ENCODE results near the gene PIK3AP1.

The PIK3AP1 gene

GRCh38 chr10:96600337-96600736 is 120.0 kb downstream of the PIK3AP1 start:
- H3K27ac ChIP-seq (ENCODE audit: low read depth, low read length): no peak overlapping the region
- no peak overlapping the region for H3K9ac ChIP-seq (ENCODE audit: low read length)
- H3K9me3 ChIP-seq (ENCODE audit: insufficient read depth, low read length): no peaks in the 10 kb centered on the region
- no peaks in the 10 kb centered on the region for H3K27me3 ChIP-seq (ENCODE audit: low read length)
- no peaks in the 10 kb centered on the region for H3K9me2 ChIP-seq (replicated peaks; ENCODE audit: insufficient read depth, low read length)
- no peak overlapping the region for H2AFZ ChIP-seq (ENCODE audit: low read depth, low read length, severe bottlenecking)
- H3K4me2 ChIP-seq (ENCODE audit: low read depth, low read length, poor library complexity, severe bottlenecking): no peak overlapping the region
- H3K4me3 ChIP-seq (ENCODE audit: insufficient read depth, low read length, poor library complexity, severe bottlenecking): no peak overlapping the region
- H4K20me1 ChIP-seq (ENCODE audit: low read depth, low read length): no peaks in the 10 kb centered on the region; the same call in 1 of the 2 replicates
- no peaks in the 10 kb centered on the region for H3K79me2 ChIP-seq (ENCODE audit: insufficient read depth, low read length)
- TF ChIP-seq CTCF (IDR thresholded peaks at IDR 0.05; ENCODE audit: insufficient read depth, low read length, poor library complexity, severe bottlenecking) (no peak), EZH2phosphoT487 (conservative IDR thresholded peaks at IDR 0.05; ENCODE audit: low read length) (no peak)
- 0 out of 2 replicates have a peak, but pooled peaks cover 3% of the 10 kb centered on the region for H3F3A ChIP-seq (ENCODE audit: insufficient read depth)
- H3K36me3 ChIP-seq (ENCODE audit: low read length): peaks cover 35% of the 10 kb centered on the region

- H3K36me3 ChIP-seq (ENCODE audit: low read length): peaks cover 46% of the 10 kb centered on the region
- H3K27ac ChIP-seq (ENCODE audit: low read depth, low read length): no peak overlapping the region
- peaks cover 17% of the 10 kb centered on the region for H3F3A ChIP-seq (ENCODE audit: insufficient read depth)
- H3K9ac ChIP-seq (ENCODE audit: low read length): no peak overlapping the region
- H3K9me3 ChIP-seq (ENCODE audit: insufficient read depth, low read length): no peaks in the 10 kb centered on the region
- TF ChIP-seq EZH2phosphoT487 (conservative IDR thresholded peaks at IDR 0.05; ENCODE audit: low read length) (no peak), CTCF (IDR thresholded peaks at IDR 0.05; ENCODE audit: insufficient read depth, low read length, poor library complexity, severe bottlenecking) (no peak)
- no peak overlapping the region for H2AFZ ChIP-seq (ENCODE audit: low read depth, low read length, severe bottlenecking)
- H3K27me3 ChIP-seq (ENCODE audit: low read length): no peaks in the 10 kb centered on the region
- no peak overlapping the region for H3K4me2 ChIP-seq (ENCODE audit: low read depth, low read length, poor library complexity, severe bottlenecking)
- no peaks in the 10 kb centered on the region for H3K79me2 ChIP-seq (ENCODE audit: insufficient read depth, low read length)
- H4K20me1 ChIP-seq (ENCODE audit: low read depth, low read length): no peaks in the 10 kb centered on the region; the same call in 1 of the 2 replicates
- H3K9me2 ChIP-seq (replicated peaks; ENCODE audit: insufficient read depth, low read length): no peaks in the 10 kb centered on the region
- H3K4me3 ChIP-seq (ENCODE audit: insufficient read depth, low read length, poor library complexity, severe bottlenecking): no peak overlapping the region
Observed at GRCh38 chr10:96598846-96599245, 121.5 kb downstream of the PIK3AP1 start.

- no peaks in the 10 kb centered on the region; the same call in 1 of the 2 replicates for H4K20me1 ChIP-seq (ENCODE audit: low read depth, low read length)
- H3K4me2 ChIP-seq (ENCODE audit: low read depth, low read length, poor library complexity, severe bottlenecking): no peak overlapping the region
- no peaks in the 10 kb centered on the region for H3K9me2 ChIP-seq (replicated peaks; ENCODE audit: insufficient read depth, low read length)
- H3K4me3 ChIP-seq (ENCODE audit: insufficient read depth, low read length, poor library complexity, severe bottlenecking): no peak overlapping the region
- H3K27ac ChIP-seq (ENCODE audit: low read depth, low read length): no peak overlapping the region
- H3F3A ChIP-seq (ENCODE audit: insufficient read depth): peaks cover 37% of the 10 kb centered on the region
- TF ChIP-seq CTCF (IDR thresholded peaks at IDR 0.05; ENCODE audit: insufficient read depth, low read length, poor library complexity, severe bottlenecking): no peak
- no peak for TF ChIP-seq EZH2phosphoT487 (conservative IDR thresholded peaks at IDR 0.05; ENCODE audit: low read length)
- no peak overlapping the region for H3K9ac ChIP-seq (ENCODE audit: low read length)
- no peaks in the 10 kb centered on the region for H3K27me3 ChIP-seq (ENCODE audit: low read length)
- no peak overlapping the region for H2AFZ ChIP-seq (ENCODE audit: low read depth, low read length, severe bottlenecking)
- H3K9me3 ChIP-seq (ENCODE audit: insufficient read depth, low read length): no peaks in the 10 kb centered on the region
- H3K36me3 ChIP-seq (ENCODE audit: low read length): peaks cover 55% of the 10 kb centered on the region
- no peaks in the 10 kb centered on the region for H3K79me2 ChIP-seq (ENCODE audit: insufficient read depth, low read length)
Observed at GRCh38 chr10:96596422-96597407, 123.6 kb downstream of the PIK3AP1 start.
